Glutamatergic neuron (in vitro differentiated cells): ENCODE measurements around the gene CAMTA1. TPM values are rescaled to one million over a fixed set of nuclear protein-coding genes. Genes with fewer than 3 reads are reported as not detected.
"Not testable (repeated sequence)": the region's sequence is repeated elsewhere in the genome, so short reads cannot be mapped to it uniquely, and the experiment has no call there.

Source experiments
- DNase-seq: peaks from one replicate; pipeline ENCODE4 v3.0.0; 2022
- H3K27ac Mint-ChIP-seq: one replicate; pipeline ENCODE4 v1.8.0; 2020; ENCODE audit warnings: mild to moderate bottlenecking, mixed read lengths, inconsistent platforms; ENCODE audit not compliant: unreplicated experiment
- H3K27me3 Mint-ChIP-seq: one replicate; pipeline ENCODE4 v1.8.0; 2020; ENCODE audit warnings: mild to moderate bottlenecking, moderate library complexity, mixed read lengths, inconsistent platforms; ENCODE audit not compliant: unreplicated experiment
- H3K36me3 Mint-ChIP-seq: one replicate; pipeline ENCODE4 v1.8.0; 2020; ENCODE audit warnings: mild to moderate bottlenecking, mixed read lengths, inconsistent platforms; ENCODE audit not compliant: unreplicated experiment
- H3K4me1 Mint-ChIP-seq: one replicate; pipeline ENCODE4 v1.8.0; 2020; ENCODE audit warnings: mild to moderate bottlenecking, low read depth, mixed read lengths, inconsistent platforms; ENCODE audit not compliant: unreplicated experiment
- H3K4me3 Mint-ChIP-seq: one replicate; pipeline ENCODE4 v1.8.0; 2020; ENCODE audit warnings: mild to moderate bottlenecking, mixed read lengths, inconsistent platforms; ENCODE audit not compliant: unreplicated experiment
- H3K9me3 Mint-ChIP-seq: one replicate; pipeline ENCODE4 v1.8.0; 2020; ENCODE audit warnings: mild to moderate bottlenecking, moderate library complexity, mixed read lengths, inconsistent platforms; ENCODE audit not compliant: unreplicated experiment
- total RNA-seq: library from RNA; stranded (reverse); fragmentation: NEBNext Ultra II Directional; extraction: Animal tissue kit (Norgen Biotek cat#: 25700); gene quantifications from one replicate; pipeline ENCODE4 v1.2.1, GENCODE V29; 2021; ENCODE audit not compliant: unreplicated experiment
- TF ChIP-seq, protein P1 (sequence below): fragments of 200-600 bp; sonication (generic); IDR thresholded peaks from one replicate; pipeline ENCODE4 v1.5.0; 2021; ENCODE audit not compliant: partially characterized antibody, unreplicated experiment

The CAMTA1 gene
- total RNA-seq, 1 donor from 2014 or later = 77.2 TPM

DNA sequence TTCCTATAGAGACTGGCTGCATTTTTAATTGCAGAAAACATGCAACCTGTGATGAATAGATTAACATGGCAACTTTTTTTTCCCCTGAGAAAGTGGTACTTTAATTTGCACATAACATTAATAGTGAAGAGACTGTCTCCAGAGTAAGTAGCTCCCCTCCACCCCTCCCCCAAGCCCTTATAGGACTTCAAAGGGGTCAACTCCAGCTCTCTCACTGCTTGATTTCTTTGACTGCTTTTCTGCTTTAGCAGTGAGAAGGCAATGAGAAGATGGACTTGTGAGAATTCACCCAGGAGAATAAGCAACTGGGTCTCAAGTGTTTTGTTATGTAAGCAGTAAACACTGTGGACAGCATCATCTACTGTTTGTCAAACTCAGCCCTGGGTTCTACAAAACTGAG lies 355.0 kb downstream of the CAMTA1 start:
- Mint-ChIP-seq H3K4me1 (peaks cover 5% of the 10 kb centered on the region), H3K27me3 (peaks cover 3% of the 10 kb centered on the region), H3K4me3 (no peak overlapping the region), H3K27ac (no peak overlapping the region), H3K9me3 (no peaks in the 10 kb centered on the region), H3K36me3 (no peaks in the 10 kb centered on the region)
- TF ChIP-seq, protein P1, sequence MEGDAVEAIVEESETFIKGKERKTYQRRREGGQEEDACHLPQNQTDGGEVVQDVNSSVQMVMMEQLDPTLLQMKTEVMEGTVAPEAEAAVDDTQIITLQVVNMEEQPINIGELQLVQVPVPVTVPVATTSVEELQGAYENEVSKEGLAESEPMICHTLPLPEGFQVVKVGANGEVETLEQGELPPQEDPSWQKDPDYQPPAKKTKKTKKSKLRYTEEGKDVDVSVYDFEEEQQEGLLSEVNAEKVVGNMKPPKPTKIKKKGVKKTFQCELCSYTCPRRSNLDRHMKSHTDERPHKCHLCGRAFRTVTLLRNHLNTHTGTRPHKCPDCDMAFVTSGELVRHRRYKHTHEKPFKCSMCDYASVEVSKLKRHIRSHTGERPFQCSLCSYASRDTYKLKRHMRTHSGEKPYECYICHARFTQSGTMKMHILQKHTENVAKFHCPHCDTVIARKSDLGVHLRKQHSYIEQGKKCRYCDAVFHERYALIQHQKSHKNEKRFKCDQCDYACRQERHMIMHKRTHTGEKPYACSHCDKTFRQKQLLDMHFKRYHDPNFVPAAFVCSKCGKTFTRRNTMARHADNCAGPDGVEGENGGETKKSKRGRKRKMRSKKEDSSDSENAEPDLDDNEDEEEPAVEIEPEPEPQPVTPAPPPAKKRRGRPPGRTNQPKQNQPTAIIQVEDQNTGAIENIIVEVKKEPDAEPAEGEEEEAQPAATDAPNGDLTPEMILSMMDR = no peak
- DNase-seq = no peak

DNA sequence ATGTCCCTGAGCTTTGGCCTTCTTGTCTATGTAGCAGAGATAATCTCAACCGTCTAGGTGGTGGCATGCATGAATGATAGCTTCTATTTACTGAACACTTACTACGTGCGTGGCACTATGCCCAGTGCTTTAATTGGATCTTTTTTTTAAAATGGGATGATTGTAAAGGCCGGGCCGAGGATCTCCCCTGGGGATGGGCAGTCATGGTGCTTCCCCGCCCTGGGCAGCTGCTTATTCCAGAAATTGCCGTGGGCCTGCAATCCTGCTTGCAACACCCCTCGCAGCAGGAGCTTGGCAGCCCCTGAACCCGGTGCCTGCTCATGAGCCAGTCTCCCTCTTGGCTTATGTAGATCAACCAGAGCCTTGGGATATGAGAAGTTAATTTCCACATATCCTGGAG lies 360.7 kb downstream of the CAMTA1 start:
- DNase-seq = no peak
- H3K27me3 Mint-ChIP-seq = peaks cover 4% of the 10 kb centered on the region
- H3K4me3 Mint-ChIP-seq = no peak overlapping the region
- TF ChIP-seq, protein P1 = no peak
- H3K36me3 Mint-ChIP-seq = no peaks in the 10 kb centered on the region
- no peak overlapping the region for H3K27ac Mint-ChIP-seq
- no peaks in the 10 kb centered on the region for H3K9me3 Mint-ChIP-seq
- peaks cover 6% of the 10 kb centered on the region for H3K4me1 Mint-ChIP-seq

DNA sequence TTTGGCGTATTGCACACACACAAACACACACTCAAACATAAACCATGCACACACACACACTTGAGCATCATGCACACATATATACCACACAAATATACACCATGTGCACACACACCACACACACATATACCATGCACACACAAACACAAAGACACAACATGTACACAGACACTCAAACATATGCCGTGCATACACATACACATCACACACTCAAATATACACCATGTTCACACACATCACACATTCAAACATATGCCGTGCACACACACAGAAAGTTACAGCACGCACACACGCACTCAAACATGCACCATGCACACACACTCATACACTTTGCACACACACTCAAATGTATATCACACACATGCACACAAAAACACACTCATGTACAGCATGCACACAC lies 361.5 kb downstream of the CAMTA1 start:
- DNase-seq = no peak
- no peak overlapping the region for H3K4me3 Mint-ChIP-seq
- no peak overlapping the region for H3K27ac Mint-ChIP-seq
- no peaks in the 10 kb centered on the region for H3K9me3 Mint-ChIP-seq
- H3K27me3 Mint-ChIP-seq = peaks cover 4% of the 10 kb centered on the region
- TF ChIP-seq, protein P1 = no peak
- H3K36me3 Mint-ChIP-seq = no peaks in the 10 kb centered on the region
- H3K4me1 Mint-ChIP-seq = peaks cover 7% of the 10 kb centered on the region

DNA sequence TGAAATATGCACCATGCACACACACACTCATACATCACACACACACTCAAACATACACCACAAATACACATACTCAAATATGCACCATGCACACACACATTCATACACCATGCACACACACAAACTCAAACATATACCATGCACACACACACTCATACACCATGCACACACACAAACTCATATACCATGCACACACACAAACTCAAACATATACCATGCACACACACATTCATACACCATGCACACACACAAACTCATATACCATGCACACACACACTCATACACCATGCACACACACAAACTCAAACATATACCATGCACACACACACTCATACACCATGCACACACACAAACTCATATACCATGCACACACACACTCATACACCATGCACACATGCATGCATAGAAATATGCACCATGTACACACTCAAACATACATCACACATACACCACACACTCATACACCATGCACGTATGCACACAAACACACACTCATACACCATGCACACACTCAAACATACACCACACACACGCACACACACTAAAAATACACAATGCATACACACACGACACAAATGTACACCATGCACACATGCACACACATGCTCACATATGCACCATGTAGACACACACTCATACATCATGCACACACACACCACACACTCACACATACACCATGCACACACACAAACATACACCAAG lies 362.5 kb downstream of the CAMTA1 start:
- H3K27ac Mint-ChIP-seq, H3K9me3 Mint-ChIP-seq, DNase-seq, H3K27me3 Mint-ChIP-seq, H3K4me3 Mint-ChIP-seq, H3K36me3 Mint-ChIP-seq: not testable (repeated sequence)
- peaks cover 10% of the 10 kb centered on the region for H3K4me1 Mint-ChIP-seq

DNA sequence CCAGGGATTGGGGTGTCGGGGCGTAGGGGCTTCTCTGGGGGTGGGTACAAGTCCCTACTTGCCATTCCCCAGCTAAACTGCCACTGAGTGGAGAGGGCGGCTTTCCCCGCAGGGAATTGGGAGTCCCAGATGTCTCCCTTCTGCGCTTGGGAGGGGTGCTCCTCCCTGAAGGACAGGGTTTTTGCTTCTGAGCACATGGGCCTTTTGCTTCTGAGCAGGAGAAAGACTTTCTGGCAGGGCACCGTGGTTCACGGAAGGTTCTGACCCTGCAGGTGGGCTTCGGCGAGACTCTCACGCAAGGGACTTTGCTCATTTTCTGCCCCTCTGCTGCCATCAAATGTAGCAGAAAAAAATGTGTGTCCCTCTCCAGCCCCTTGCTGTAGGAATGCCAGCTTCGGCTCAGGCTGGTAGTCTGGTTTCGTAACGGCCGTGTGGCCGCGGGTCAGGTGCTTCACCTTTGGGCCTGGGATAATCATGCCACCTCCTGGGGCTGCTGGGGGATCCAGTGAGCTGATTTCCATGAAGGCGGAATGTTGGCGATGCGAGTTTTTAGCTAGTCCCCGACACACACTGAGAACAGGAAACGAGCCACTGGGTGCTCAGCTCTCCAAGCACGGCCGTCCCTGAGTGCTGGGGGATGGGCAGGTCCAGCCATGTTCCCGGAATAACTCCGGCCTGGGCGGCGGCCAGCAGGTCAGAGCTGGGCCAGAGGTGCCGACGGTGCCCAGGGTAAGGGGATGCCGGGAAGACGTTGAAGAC lies 364.0 kb downstream of the CAMTA1 start:
- Mint-ChIP-seq H3K4me3 (no peak overlapping the region), H3K4me1 (peaks cover 10% of the 10 kb centered on the region), H3K9me3 (no peaks in the 10 kb centered on the region), H3K36me3 (no peaks in the 10 kb centered on the region), H3K27me3 (peaks cover 4% of the 10 kb centered on the region), H3K27ac (no peak overlapping the region)
- TF ChIP-seq, protein P1 = no peak
- no peak for DNase-seq
